ENCODE measurements around the gene SPATA2L.

SPATA2L gene

DNA sequence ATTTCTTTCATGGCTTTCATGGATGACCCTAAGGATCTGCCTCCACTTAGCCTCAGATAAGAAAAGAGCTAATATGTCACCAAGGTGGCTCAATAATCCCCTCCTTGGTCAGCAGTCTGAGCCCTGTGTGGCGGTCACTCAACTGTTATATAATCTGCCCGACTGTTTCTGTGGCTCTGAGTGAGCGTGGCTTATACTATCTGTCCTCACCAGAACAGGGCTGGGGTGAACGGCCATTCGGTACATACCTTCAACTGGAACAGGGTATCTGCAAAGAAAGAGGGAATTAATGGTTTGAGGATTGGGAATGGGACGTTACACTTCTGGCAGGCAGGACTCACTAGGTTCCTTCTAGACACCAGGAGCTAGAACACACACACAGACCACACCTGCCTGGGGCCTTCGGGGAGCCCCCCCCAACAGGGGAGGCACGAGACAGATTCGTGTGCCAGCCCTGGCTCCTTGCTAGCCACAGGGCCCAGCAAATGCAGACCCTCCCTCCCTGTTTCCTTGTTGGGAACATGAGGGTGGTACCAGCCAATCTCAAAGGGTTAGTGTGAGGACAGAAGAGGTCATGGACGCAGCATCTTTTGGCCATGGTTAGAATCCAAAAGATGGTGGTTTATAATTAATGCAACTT, 47.7 kb downstream of the SPATA2L start:
- DNase-seq, result no peak

DNA sequence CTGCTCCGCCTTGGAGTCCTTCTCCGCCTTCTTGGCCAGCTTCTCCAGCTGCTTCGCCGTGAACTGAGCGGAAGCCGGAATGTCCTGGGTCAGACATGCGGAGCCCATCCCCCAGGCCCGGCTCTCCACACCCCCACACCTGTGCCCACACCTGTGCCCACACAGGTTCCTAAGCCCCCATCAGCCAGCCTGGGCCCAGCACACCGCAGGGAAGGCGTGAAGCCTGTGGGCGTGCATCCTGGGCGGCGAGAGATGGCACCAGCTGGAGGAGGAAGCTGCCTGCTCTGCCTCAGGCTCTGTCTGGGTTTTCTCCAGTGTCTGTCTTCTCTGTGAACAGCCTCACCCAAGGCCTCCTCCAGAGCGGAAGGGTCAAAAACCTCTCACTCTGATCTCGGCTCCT, 49.9 kb downstream of the SPATA2L start:
- DNase-seq, result no peak

GRCh38 chr16:89646906-89647305, 54.6 kb downstream of the SPATA2L start:
- no peak for DNase-seq

Measured in stimulated activated CD4-positive, alpha-beta T cell treated with anti-CD3 and anti-CD28 coated beads, Interleukin-2, amount 100 ng/mL, for 24 hours (primary cell).